ENCODE data around the gene PHF10.
A peak's percentile ranks its signal among the peaks of the same experiment; 100 is the strongest.

The PHF10 gene

GRCh38 chr6:169729961-169730360 lies 5.7 kb upstream of the PHF10 start:
- no peaks in the 10 kb centered on the region for H3K27me3 ChIP-seq (ENCODE audit: control insufficient read depth, insufficient read depth, low read length)

GRCh38 chr6:169726963-169727362 lies 2.7 kb upstream of the PHF10 start:
- peaks cover 10% of the 10 kb centered on the region for H3K4me1 ChIP-seq
- TF ChIP-seq, protein P1, sequence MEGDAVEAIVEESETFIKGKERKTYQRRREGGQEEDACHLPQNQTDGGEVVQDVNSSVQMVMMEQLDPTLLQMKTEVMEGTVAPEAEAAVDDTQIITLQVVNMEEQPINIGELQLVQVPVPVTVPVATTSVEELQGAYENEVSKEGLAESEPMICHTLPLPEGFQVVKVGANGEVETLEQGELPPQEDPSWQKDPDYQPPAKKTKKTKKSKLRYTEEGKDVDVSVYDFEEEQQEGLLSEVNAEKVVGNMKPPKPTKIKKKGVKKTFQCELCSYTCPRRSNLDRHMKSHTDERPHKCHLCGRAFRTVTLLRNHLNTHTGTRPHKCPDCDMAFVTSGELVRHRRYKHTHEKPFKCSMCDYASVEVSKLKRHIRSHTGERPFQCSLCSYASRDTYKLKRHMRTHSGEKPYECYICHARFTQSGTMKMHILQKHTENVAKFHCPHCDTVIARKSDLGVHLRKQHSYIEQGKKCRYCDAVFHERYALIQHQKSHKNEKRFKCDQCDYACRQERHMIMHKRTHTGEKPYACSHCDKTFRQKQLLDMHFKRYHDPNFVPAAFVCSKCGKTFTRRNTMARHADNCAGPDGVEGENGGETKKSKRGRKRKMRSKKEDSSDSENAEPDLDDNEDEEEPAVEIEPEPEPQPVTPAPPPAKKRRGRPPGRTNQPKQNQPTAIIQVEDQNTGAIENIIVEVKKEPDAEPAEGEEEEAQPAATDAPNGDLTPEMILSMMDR (IDR thresholded peaks at IDR 0.05) = no peak
- H3K79me2 ChIP-seq = no peaks in the 10 kb centered on the region
- no peak overlapping the region for H3K4me3 ChIP-seq (ENCODE audit: low read depth, low read length)
- H3K9ac ChIP-seq = no peak overlapping the region
- no peaks in the 10 kb centered on the region for H3K36me3 ChIP-seq (ENCODE audit: control insufficient read depth, insufficient read depth, low read length)
- H3K27ac ChIP-seq = no peak overlapping the region
- no peaks in the 10 kb centered on the region for H3K9me3 ChIP-seq (ENCODE audit: control insufficient read depth, low read length)
- H2AFZ ChIP-seq = no peak overlapping the region
- H3K4me2 ChIP-seq (ENCODE audit: low read length) = no peak overlapping the region
- H3K27me3 ChIP-seq (ENCODE audit: control insufficient read depth, insufficient read depth, low read length) = no peaks in the 10 kb centered on the region

More at GRCh38 chr6:169729961-169730360, 5.7 kb upstream of the PHF10 start:
- H3K4me3 ChIP-seq (ENCODE audit: low read depth, low read length) = no peak overlapping the region
- H2AFZ ChIP-seq = no peak overlapping the region
- H3K4me2 ChIP-seq (ENCODE audit: low read length) = no peak overlapping the region
- no peaks in the 10 kb centered on the region for H3K9me3 ChIP-seq (ENCODE audit: control insufficient read depth, low read length)
- no peaks in the 10 kb centered on the region for H3K36me3 ChIP-seq (ENCODE audit: control insufficient read depth, insufficient read depth, low read length)
- TF ChIP-seq, protein P1 (IDR thresholded peaks at IDR 0.05) = no peak
- no peak overlapping the region for H3K9ac ChIP-seq
- peaks cover 5% of the 10 kb centered on the region for H3K4me1 ChIP-seq
- H3K27ac ChIP-seq = no peak overlapping the region
- no peaks in the 10 kb centered on the region for H3K79me2 ChIP-seq

- peaks cover 10% of the 10 kb centered on the region for H3K4me1 ChIP-seq
- no peaks in the 10 kb centered on the region for H3K27me3 ChIP-seq (ENCODE audit: control insufficient read depth, insufficient read depth, low read length)
- peak overlapping the region; percentile 82 for H2AFZ ChIP-seq
- no peaks in the 10 kb centered on the region for H3K9me3 ChIP-seq (ENCODE audit: control insufficient read depth, low read length)
- TF ChIP-seq, protein P1 (IDR thresholded peaks at IDR 0.05) = no peak
- H3K36me3 ChIP-seq (ENCODE audit: control insufficient read depth, insufficient read depth, low read length) = no peaks in the 10 kb centered on the region
- no peak overlapping the region for H3K4me2 ChIP-seq (ENCODE audit: low read length)
- peak overlapping the region; percentile 81 for H3K27ac ChIP-seq
- peaks cover 4% of the 10 kb centered on the region for H3K79me2 ChIP-seq
- no peak overlapping the region for H3K4me3 ChIP-seq (ENCODE audit: low read depth, low read length)
- H3K9ac ChIP-seq = no peak overlapping the region
Measured at GRCh38 chr6:169726049-169726400, 1.7 kb upstream of the PHF10 start.

- no peaks in the 10 kb centered on the region for H3K27me3 ChIP-seq (ENCODE audit: control insufficient read depth, insufficient read depth, low read length)
- no peak overlapping the region for H3K9ac ChIP-seq
- peak overlapping the region; percentile 81 for H3K27ac ChIP-seq
- no peaks in the 10 kb centered on the region for H3K36me3 ChIP-seq (ENCODE audit: control insufficient read depth, insufficient read depth, low read length)
- peak overlapping the region; percentile 77 for H3K4me2 ChIP-seq (ENCODE audit: low read length)
- peaks cover 10% of the 10 kb centered on the region for H3K4me1 ChIP-seq
- H2AFZ ChIP-seq = peak overlapping the region; percentile 82
- TF ChIP-seq, protein P1 (IDR thresholded peaks at IDR 0.05) = no peak
- peaks cover 4% of the 10 kb centered on the region for H3K79me2 ChIP-seq
- peak overlapping the region; percentile 62 for H3K4me3 ChIP-seq (ENCODE audit: low read depth, low read length)
- H3K9me3 ChIP-seq (ENCODE audit: control insufficient read depth, low read length) = no peaks in the 10 kb centered on the region
Measured at GRCh38 chr6:169725125-169726048, 1.1 kb upstream of the PHF10 start.

Measured in parathyroid adenoma (tissue), 2 donors.